Stimulated activated CD8-positive, alpha-beta memory T cell treated with anti-CD3 and anti-CD28 coated beads, Interleukin-4, amount 100 ng/mL, for 4 hours (primary cell): Measurements from ENCODE around the gene UBXN11.

ENCODE experiments used
- DNase-seq, 2 donors: peaks; one replicate each; pipeline ENCODE4 v3.0.0-alpha.2; 2020; ENCODE audit warnings: low read depth in 2 of 2, low spot score in 1 of 2

The UBXN11 gene

GRCh38 chr1:26306290-26307229 is at the start of gene UBXN11:
TSS of gene UBXN11 (minus strand) at chr1:26306636. CDS start at chr1:26302883, 3,753 bp downstream.
- DNase-seq: peak; percentile 84 to 85

- no peak for DNase-seq
These were observed 49.7 kb upstream of the UBXN11 start for GRCh38 chr1:26356106-26356505.

GRCh38 chr1:26354972-26355371 is 48.5 kb upstream of the UBXN11 start:
- DNase-seq: no peak

- DNase-seq: no peak
These were observed 47.8 kb upstream of the UBXN11 start, which contains the start of gene CRYBG2 for GRCh38 chr1:26353976-26354820. TSS of gene CRYBG2 (minus strand) at chr1:26354130. CDS start at chr1:26346657, 7,473 bp downstream.

DNA sequence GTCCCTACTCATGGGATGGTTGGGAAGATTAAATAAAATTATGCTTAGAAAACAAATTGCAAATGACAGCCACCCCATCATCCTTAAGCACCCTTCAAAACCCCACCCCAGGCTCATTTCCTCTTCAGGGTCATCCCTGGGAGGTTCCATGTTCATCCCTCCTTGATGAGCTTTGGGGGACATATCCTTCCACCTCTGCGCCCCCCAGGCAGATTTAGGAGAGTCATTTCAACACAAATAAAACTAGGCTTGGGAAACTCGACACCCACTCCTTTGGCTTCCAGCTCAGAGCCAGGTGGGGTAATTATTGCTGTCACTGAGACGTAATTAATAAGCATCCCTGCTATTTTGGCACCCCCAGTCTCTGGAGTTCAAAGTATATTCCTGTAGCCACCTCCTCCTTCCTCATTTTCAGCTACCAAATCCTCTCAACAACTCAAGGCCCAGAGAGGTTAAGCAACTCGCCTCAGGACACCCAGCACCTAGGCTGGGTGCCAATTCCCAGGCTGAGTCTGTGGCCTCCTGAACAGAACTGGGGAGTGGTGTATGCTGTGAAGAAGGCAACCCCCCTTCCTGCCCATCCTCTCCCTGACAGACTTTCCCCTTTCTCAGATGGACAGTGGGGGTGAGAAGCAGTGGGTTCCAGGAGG is 46.9 kb upstream of the UBXN11 start:
- no peak for DNase-seq

GRCh38 chr1:26352338-26352679 is 45.9 kb upstream of the UBXN11 start:
- DNase-seq: no peak

GRCh38 chr1:26351590-26352337 is 45.3 kb upstream of the UBXN11 start:
- no peak for DNase-seq

GRCh38 chr1:26350701-26351589 is 44.5 kb upstream of the UBXN11 start:
- no peak for DNase-seq

GRCh38 chr1:26350343-26350700 is 43.9 kb upstream of the UBXN11 start:
- DNase-seq: no peak

GRCh38 chr1:26349877-26350244 is 43.4 kb upstream of the UBXN11 start:
- no peak for DNase-seq

GRCh38 chr1:26349188-26349876 is 42.9 kb upstream of the UBXN11 start:
- no peak for DNase-seq

DNA sequence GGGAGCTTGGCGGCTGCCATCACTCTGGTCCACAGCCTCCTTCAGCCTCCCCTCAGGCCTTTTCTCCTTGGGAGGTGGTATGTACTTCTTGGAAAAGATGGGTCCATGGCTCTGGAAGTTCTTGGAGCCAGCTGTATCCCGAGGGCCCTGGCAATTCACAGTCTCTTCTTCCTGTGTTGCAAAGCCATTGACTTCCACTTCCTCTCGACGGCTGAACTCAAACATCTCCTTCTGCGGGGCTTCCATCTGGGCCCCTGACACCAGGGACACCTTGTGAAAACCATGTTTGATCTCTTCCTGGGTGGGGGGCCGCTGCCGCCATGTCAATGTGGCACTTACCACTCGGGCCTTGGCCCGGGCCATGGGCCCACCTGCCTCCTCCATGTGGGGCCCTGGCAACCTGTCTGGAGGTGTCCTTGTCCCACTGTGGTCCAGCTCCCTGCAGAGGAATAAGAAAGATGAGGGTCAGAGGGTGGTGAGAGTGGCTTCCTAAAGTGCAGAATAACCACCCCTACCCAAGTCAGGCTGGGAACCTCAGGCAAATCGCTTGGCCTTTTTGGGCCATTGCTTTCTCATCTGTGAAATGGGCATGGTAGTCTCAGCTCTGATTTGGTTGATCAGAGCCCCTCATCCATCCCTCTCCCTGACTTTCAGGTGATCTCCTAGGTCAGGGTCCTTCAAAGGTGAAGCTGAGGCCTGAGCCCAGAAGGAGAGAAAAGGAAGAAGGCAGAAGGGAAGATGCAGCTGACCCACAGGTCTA is 40.0 kb upstream of the UBXN11 start:
- DNase-seq: no peak

GRCh38 chr1:26345718-26346117 is 39.3 kb upstream of the UBXN11 start:
- no peak for DNase-seq

- DNase-seq: no peak
These were observed 37.9 kb upstream of the UBXN11 start for GRCh38 chr1:26344147-26344920.

DNA sequence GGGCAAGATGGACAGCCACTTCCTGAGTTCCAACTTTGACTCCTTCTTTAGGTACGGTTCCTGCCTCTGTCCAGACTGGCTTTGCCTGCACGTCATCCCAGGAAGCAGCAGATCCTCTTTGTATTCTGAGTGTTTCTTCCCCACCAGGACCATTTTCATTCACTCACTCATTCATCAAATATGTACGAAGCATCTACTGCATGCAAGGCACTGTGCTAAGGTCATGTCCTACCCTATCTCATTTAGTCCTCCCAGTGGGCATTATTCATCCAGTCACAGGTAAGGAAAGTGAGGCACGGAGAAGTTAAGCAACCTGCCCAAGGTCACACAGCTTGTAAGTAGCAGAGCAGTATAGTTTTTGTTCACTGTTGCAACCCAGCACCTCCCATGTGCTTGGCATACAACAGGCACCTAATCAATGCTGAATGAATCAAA is 33.6 kb upstream of the UBXN11 start:
- no peak for DNase-seq

DNA sequence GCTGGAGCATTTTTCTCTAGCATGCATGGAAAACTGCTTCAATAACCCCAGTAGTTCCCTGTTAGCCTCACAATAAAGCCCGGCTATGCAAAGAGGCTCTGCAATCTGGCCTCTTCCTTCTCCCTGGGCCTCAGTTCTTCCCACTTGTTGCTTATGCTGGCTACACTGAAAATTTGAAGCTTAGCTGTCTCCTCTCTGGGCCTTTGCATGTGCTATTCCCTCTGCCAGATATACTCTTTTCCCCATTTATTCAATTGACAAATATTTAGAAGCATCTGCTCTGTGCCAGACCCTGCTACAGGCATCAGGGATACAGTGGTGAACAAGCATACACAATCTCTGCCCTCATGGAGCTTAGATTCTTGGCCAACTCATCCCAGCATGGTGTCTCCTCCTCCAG is 32.2 kb upstream of the UBXN11 start:
- no peak for DNase-seq

- DNase-seq: no peak
These were observed 31.2 kb upstream of the UBXN11 start for GRCh38 chr1:26337625-26338024.

DNA sequence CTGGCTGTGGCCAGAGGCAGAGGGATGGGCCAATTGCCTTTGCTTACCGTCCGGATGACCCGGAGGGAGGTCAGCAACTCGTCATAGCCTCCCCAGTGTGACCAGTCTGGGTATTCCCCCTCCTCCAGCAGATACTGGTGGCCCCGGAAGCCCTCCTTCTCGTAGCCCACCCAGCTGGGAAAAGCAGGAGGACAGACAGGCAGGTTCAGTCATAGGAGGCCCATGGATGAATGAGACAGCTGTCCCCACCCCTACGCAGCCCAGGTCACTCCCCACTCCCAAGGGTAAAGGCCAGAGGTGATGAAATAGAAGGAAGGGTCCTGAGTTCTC is 30.7 kb upstream of the UBXN11 start:
- no peak for DNase-seq
